PC-3 (cell line): ENCODE data around the gene C12orf75. TPM values are rescaled to one million over a fixed set of nuclear protein-coding genes. Genes with fewer than 3 reads are reported as not detected.
A peak's percentile ranks its signal among the peaks of the same experiment; 100 is the strongest.

Experiments used
- ATAC-seq: fragments of 200-7000 bp; cut with Tn5 transposase; 2 replicates; pipeline ENCODE4 v1.9.1; 2020; ENCODE audit warnings: mild to moderate bottlenecking, moderate library complexity
- BruUV-seq: library from RNA; stranded (reverse); fragments of 400-500 nt; replicated peaks from 2 replicates; lab custom pipeline; 2021; lab: Mats Ljungman, UMichigan
- CTCF ChIA-PET: fragments of 300-600 bp; sonication (Branson Sonifier 250); formaldehyde crosslinking; loops from one replicate; lab custom pipeline; 2022; ENCODE audit warnings: antibody characterized with exemption; lab: Charles Lee
- POLR2A ChIA-PET: fragments of 300-600 bp; sonication (Branson Sonifier 250); formaldehyde crosslinking; loops from one replicate; lab custom pipeline; 2022; ENCODE audit warnings: antibody characterized with exemption; ENCODE audit not compliant: unreplicated experiment; lab: Charles Lee
- DNase-seq: peaks from one replicate; pipeline ENCODE4 v3.0.0-alpha.2; 2015
- H2AFZ ChIP-seq: fragments of 300-600 bp; sonication (generic); 2 replicates; pipeline ENCODE4 v1.6.0; 2016; ENCODE audit warnings: antibody characterized with exemption, low read length
- H3F3A ChIP-seq: fragments of 300-600 bp; sonication (generic); one replicate; pipeline ENCODE4 v1.6.0; 2017; ENCODE audit warnings: antibody characterized with exemption, low read length, control low read depth, mild to moderate bottlenecking; ENCODE audit not compliant: unreplicated experiment
- H3K27ac ChIP-seq: fragments of 300-600 bp; sonication (generic); 2 replicates; pipeline ENCODE4 v1.5.1; 2016; ENCODE audit warnings: mild to moderate bottlenecking, low read length
- H3K27me3 ChIP-seq: fragments of 300-600 bp; sonication (generic); 2 replicates; pipeline ENCODE4 v1.6.1; 2016; ENCODE audit warnings: low read length, mixed read lengths
- H3K36me3 ChIP-seq: fragments of 300-600 bp; sonication (generic); 2 replicates; pipeline ENCODE4 v1.6.1; 2016; ENCODE audit warnings: low read depth, mixed run types, low read length, mixed read lengths
- H3K4me1 ChIP-seq: fragments of 300-600 bp; sonication (generic); 2 replicates; pipeline ENCODE4 v1.5.1; 2016; ENCODE audit warnings: low read length; ENCODE audit not compliant: insufficient read depth
- H3K4me2 ChIP-seq: fragments of 300-600 bp; sonication (generic); 2 replicates; pipeline ENCODE4 v1.6.0; 2016; ENCODE audit warnings: low read length
- H3K4me3 ChIP-seq: fragments of 300-600 bp; sonication (generic); 2 replicates; pipeline ENCODE4 v1.5.1; 2016; ENCODE audit warnings: mild to moderate bottlenecking, low read length, mixed read lengths
- H3K79me2 ChIP-seq: fragments of 300-600 bp; sonication (generic); 2 replicates; pipeline ENCODE4 v1.6.1; 2017; ENCODE audit warnings: low read length, mixed read lengths
- H3K9ac ChIP-seq: fragments of 300-600 bp; sonication (generic); 2 replicates; pipeline ENCODE4 v1.6.0; 2016; ENCODE audit warnings: mild to moderate bottlenecking, low read length
- H3K9me2 ChIP-seq: fragments of 300-600 bp; sonication (generic); replicated peaks from 2 replicates; pipeline ENCODE4 v1.6.1; 2016; ENCODE audit warnings: mixed run types, low read length, mixed read lengths
- H3K9me3 ChIP-seq: fragments of 300-600 bp; sonication (generic); 2 replicates; pipeline ENCODE4 v1.6.1; 2016; ENCODE audit warnings: low read length, mixed read lengths
- H4K20me1 ChIP-seq: fragments of 300-600 bp; sonication (generic); 2 replicates; pipeline ENCODE4 v1.6.1; 2016; ENCODE audit warnings: low read length, mixed read lengths
- EZH2 ChIP-seq: fragments of 300-600 bp; sonication (generic); IDR thresholded peaks from one replicate; pipeline ENCODE4 v1.6.1; 2017; ENCODE audit warnings: antibody characterized with exemption, mild to moderate bottlenecking, low read length; ENCODE audit not compliant: unreplicated experiment
- EZH2phosphoT487 ChIP-seq: fragments of 300-600 bp; sonication (generic); IDR thresholded peaks from 2 replicates; pipeline ENCODE4 v1.6.1; 2018; ENCODE audit warnings: mild to moderate bottlenecking, antibody characterized with exemption, low read length, borderline replicate concordance
- intact Hi-C: fragments of 100-400 bp; cut with micrococcal nuclease; formaldehyde crosslinking; loops from 2 replicates; pipeline ENCODE4 v1.9.0; 2023
- total RNA-seq: library from RNA; depleted of rRNA; stranded (reverse); fragments of >200 nt; gene quantifications from 2 replicates; pipeline ENCODE4 v1.2.3, GENCODE V29; 2014
- TF ChIP-seq, protein P1 (sequence below): fragments of 300-600 bp; sonication (generic); conservative IDR thresholded peaks from 2 replicates; pipeline ENCODE4 v1.5.1; 2017; ENCODE audit warnings: antibody characterized with exemption, low read depth, mild to moderate bottlenecking, low read length

The C12orf75 gene
- total RNA-seq, 1 experiment from 2014 or later: 144 TPM

DNA sequence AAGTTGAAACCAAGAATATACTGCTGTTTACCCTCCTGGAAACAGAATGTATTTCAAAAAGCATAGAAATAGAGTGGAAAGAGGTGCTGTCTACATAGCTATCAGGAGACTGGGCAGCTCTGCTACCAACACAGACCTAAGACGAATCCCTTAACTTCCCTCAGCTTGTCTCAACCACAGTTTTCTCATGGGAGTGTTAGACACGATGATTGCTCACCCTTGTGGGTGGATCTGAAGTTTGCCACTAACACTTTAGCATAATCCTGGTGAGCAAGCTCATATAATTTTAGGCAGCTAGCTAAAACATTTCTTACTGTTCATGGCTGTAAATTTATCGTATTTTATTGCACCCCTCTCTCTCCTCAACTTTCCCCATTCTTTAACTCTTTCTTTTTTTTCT lies 38.5 kb downstream of the C12orf75 start:
- H3K79me2 ChIP-seq: no peaks in the 10 kb centered on the region
- H2AFZ ChIP-seq: no peak overlapping the region
- H3K4me1 ChIP-seq: no peaks in the 10 kb centered on the region
- CTCF ChIA-PET: interaction anchor here (0.6 to 1.1 kb wide), 3 partner anchors 16 to 164 kb away, joined by 3 to 10 read pairs (median 3); no protein-coding TSS in a partner anchor
- H4K20me1 ChIP-seq: no peaks in the 10 kb centered on the region
- intact Hi-C loops: loop anchor here (5.0 kb wide), 3 partner anchors 37 to 132 kb away; partner anchors contain the start of genes APPL2 and C12orf75
- no peak overlapping the region for H3K4me2 ChIP-seq
- no TSS peak for BruUV-seq
- H3K27ac ChIP-seq: no peak overlapping the region
- no peaks in the 10 kb centered on the region for H3F3A ChIP-seq
- H3K4me3 ChIP-seq: no peak overlapping the region
- TF ChIP-seq, protein P1, sequence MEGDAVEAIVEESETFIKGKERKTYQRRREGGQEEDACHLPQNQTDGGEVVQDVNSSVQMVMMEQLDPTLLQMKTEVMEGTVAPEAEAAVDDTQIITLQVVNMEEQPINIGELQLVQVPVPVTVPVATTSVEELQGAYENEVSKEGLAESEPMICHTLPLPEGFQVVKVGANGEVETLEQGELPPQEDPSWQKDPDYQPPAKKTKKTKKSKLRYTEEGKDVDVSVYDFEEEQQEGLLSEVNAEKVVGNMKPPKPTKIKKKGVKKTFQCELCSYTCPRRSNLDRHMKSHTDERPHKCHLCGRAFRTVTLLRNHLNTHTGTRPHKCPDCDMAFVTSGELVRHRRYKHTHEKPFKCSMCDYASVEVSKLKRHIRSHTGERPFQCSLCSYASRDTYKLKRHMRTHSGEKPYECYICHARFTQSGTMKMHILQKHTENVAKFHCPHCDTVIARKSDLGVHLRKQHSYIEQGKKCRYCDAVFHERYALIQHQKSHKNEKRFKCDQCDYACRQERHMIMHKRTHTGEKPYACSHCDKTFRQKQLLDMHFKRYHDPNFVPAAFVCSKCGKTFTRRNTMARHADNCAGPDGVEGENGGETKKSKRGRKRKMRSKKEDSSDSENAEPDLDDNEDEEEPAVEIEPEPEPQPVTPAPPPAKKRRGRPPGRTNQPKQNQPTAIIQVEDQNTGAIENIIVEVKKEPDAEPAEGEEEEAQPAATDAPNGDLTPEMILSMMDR: 0 out of 2 replicates have a peak, but pooled peaks have one; percentile 14
- no peak for TF ChIP-seq EZH2phosphoT487
- POLR2A ChIA-PET: interaction anchor here (0.6 kb wide), 1 partner anchor 34 kb away, joined by 5 read pairs; no protein-coding TSS in a partner anchor
- peak; percentile 30 for DNase-seq
- H3K9ac ChIP-seq: no peak overlapping the region
- no peaks in the 10 kb centered on the region for H3K9me2 ChIP-seq
- no peaks in the 10 kb centered on the region for H3K9me3 ChIP-seq
- peak; percentile 80 for ATAC-seq
- H3K36me3 ChIP-seq: peaks cover 13% of the 10 kb centered on the region
- H3K27me3 ChIP-seq: no peaks in the 10 kb centered on the region

DNA sequence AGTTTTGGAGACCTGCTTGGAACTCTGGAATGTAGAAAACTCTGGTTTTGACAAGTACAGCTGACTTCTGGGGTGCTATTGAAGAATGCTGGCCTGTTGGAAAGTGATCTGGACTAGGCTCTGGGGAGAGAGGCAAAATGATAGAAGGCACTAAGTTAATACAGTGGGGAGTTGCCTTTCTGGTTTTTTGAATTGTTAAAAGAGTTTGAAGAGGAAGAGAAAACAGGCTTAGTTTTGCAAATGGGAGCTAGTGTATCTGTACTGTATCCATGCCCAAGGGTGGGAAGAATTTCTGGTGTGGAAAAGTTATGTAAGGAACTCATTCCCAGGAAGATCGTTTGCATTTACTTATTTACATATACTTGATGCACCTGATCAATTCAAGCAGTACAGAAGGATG lies 43.8 kb downstream of the C12orf75 start:
- Histone ChIP-seq H3K36me3 (peaks cover 10% of the 10 kb centered on the region), H4K20me1 (no peaks in the 10 kb centered on the region), H3K4me3 (no peak overlapping the region), H3K4me2 (no peak overlapping the region), H3K4me1 (0 out of 2 replicates have a peak, but pooled peaks cover 7% of the 10 kb centered on the region), H3F3A (no peaks in the 10 kb centered on the region), H2AFZ (no peak overlapping the region), H3K79me2 (no peaks in the 10 kb centered on the region), H3K27me3 (no peaks in the 10 kb centered on the region), H3K9me3 (no peaks in the 10 kb centered on the region), H3K27ac (no peak overlapping the region), H3K9me2 (no peaks in the 10 kb centered on the region), H3K9ac (no peak overlapping the region)
- CTCF ChIA-PET: no interaction called here
- TF ChIP-seq EZH2 (no peak), EZH2phosphoT487 (no peak)
- TF ChIP-seq, protein P1: no peak
- DNase-seq: no peak
- no TSS peak for BruUV-seq
- POLR2A ChIA-PET: no interaction called here
- ATAC-seq: no peak
- intact Hi-C loops: no loop called here

DNA sequence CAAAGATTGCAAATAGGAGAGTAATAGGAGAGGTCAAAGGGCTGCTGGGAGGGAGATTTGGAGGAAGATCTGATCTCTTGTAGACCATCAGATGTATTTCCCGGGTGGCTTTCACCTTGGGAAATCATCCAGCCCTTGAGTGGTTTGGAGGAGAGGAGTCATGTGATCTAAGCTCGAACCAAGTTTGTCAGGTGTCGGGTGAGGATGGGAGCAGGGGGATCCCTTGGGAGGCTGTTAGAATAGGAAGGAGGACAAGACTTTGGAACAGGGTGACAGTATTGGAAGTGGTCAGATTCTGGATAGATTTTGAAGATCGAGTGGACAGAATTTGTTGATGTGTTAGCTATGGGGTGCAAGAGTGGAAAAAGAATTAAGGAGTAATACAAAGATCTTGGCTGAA lies 46.6 kb downstream of the C12orf75 start:
- intact Hi-C loops: no loop called here
- no peak overlapping the region for H3K4me3 ChIP-seq
- no peaks in the 10 kb centered on the region for H4K20me1 ChIP-seq
- no peaks in the 10 kb centered on the region for H3K9me2 ChIP-seq
- no peak for TF ChIP-seq EZH2
- TF ChIP-seq, protein P1: no peak
- TF ChIP-seq EZH2phosphoT487: no peak
- no peak overlapping the region for H2AFZ ChIP-seq
- no TSS peak for BruUV-seq
- DNase-seq (no peak), ATAC-seq (no peak)
- no peak overlapping the region for H3K9ac ChIP-seq
- H3K27me3 ChIP-seq: no peaks in the 10 kb centered on the region
- H3K27ac ChIP-seq: no peak overlapping the region
- ChIA-PET POLR2A (no interaction called here), CTCF (no interaction called here)
- no peaks in the 10 kb centered on the region for H3K36me3 ChIP-seq
- H3F3A ChIP-seq: no peaks in the 10 kb centered on the region
- no peaks in the 10 kb centered on the region for H3K9me3 ChIP-seq
- no peaks in the 10 kb centered on the region for H3K79me2 ChIP-seq
- no peak overlapping the region for H3K4me2 ChIP-seq
- 0 out of 2 replicates have a peak, but pooled peaks cover 7% of the 10 kb centered on the region for H3K4me1 ChIP-seq
